Uterus (tissue), 4 donors: Measurements from ENCODE around the gene GAL. TPM values are rescaled to one million over a fixed set of nuclear protein-coding genes. Genes with fewer than 3 reads are reported as not detected.
A peak's percentile ranks its signal among the peaks of the same experiment; 100 is the strongest.

Experiments
- DNase-seq, 2 donors: peaks; one replicate each; pipeline ENCODE4 v3.0.0-alpha.2; 2019 to 2020
- H3K27ac ChIP-seq, 2 donors: fragments of 200-600 bp; sonication (generic); 1 replicate in 1 of 2; 2 replicates in 1 of 2; pipeline ENCODE4 v1.5.1; 2016 to 2018
- H3K27me3 ChIP-seq, 2 donors: fragments of 200-600 bp; sonication (generic); one replicate each; pipeline ENCODE4 v1.5.1; 2018 to 2019; ENCODE audit warnings: control low read depth in 1 of 2
- H3K36me3 ChIP-seq, 2 donors: fragments of 200-600 bp; sonication (generic); one replicate each; pipeline ENCODE4 v1.5.1; 2019; ENCODE audit warnings: control low read depth in 1 of 2
- H3K4me1 ChIP-seq, 2 donors: fragments of 200-600 bp; sonication (generic); one replicate each; pipeline ENCODE4 v1.5.1; 2018 to 2019; ENCODE audit warnings: control low read depth in 1 of 2
- H3K4me3 ChIP-seq, 2 donors: fragments of 200-600 bp; sonication (generic); 1 replicate in 1 of 2; 2 replicates in 1 of 2; pipeline ENCODE4 v1.5.1; 2018 to 2019; ENCODE audit warnings: mild to moderate bottlenecking in 1 of 2
- H3K9me3 ChIP-seq, 2 donors: fragments of 200-600 bp; sonication (generic); one replicate each; pipeline ENCODE4 v1.5.1; 2019; ENCODE audit warnings: control low read depth in 1 of 2
- POLR2A ChIP-seq, 2 donors: fragments of 450-650 bp; IDR thresholded peaks; one replicate each; pipeline ENCODE4 v1.6.1; 2016; ENCODE audit warnings: antibody characterized with exemption in 2 of 2, mild to moderate bottlenecking in 1 of 2, moderate library complexity in 1 of 2
- intact Hi-C: fragments of 100-400 bp; cut with DNase I; formaldehyde crosslinking; loops from one replicate; pipeline ENCODE4 v1.15.1; 2023; ENCODE audit warnings: low total_unique reads
- total RNA-seq, 4 donors: library from RNA; depleted of rRNA in 3 of 4; stranded (reverse); fragments of >200 nt in 3 of 4; gene quantifications; one replicate each; pipeline versions ENCODE4 v1.1.0 to v1.2.4, GENCODE V29; 2014 to 2023
- TF ChIP-seq, protein P1 (sequence below), 4 experiments: fragments of 200-600 bp in 2 of 4; fragments of 450-650 bp in 2 of 4; sonication (generic) in 2 of 4; IDR thresholded peaks; one replicate each; pipeline ENCODE4 v1.5.1; 2016 to 2019; ENCODE audit warnings: antibody characterized with exemption in 4 of 4, mild to moderate bottlenecking in 2 of 4, moderate library complexity in 1 of 4
- donor health status: DM: yes; HTN: yes; CAD: no.

Gene GAL
- total RNA-seq, 4 donors from 2014 or later: 0.41 TPM; not detected in 3

DNA sequence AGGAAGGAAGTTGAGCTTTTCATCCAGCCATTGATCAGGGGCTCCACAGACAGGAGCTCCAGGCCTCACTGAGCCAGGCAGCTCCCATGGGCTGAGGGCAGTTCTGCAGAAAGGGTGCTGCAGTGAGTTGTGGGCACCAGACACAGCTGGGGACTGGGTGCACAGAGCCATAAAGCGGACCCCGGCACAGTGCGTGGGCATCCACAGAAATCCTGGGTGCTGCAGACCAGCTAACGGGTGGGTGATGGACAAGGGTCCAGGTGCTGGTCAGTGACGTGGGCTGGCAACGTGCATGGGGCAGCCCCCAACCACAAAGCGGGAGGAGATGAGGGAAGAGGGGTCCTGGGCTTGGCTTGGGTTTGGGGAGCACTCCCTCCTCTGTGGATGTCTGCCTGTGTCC, 19.4 kb upstream of the GAL start:
- Histone ChIP-seq H3K36me3 (no peaks in the 10 kb centered on the region), H3K4me3 (no peak overlapping the region), H3K27me3 (no peaks in the 10 kb centered on the region), H3K4me1 (no peaks in the 10 kb centered on the region), H3K9me3 (no peaks in the 10 kb centered on the region), H3K27ac (no peak overlapping the region)
- intact Hi-C loops: no loop called here
- no peak for DNase-seq
- TF ChIP-seq POLR2A (IDR thresholded peaks at IDR 0.05): no peak
- TF ChIP-seq, protein P1, sequence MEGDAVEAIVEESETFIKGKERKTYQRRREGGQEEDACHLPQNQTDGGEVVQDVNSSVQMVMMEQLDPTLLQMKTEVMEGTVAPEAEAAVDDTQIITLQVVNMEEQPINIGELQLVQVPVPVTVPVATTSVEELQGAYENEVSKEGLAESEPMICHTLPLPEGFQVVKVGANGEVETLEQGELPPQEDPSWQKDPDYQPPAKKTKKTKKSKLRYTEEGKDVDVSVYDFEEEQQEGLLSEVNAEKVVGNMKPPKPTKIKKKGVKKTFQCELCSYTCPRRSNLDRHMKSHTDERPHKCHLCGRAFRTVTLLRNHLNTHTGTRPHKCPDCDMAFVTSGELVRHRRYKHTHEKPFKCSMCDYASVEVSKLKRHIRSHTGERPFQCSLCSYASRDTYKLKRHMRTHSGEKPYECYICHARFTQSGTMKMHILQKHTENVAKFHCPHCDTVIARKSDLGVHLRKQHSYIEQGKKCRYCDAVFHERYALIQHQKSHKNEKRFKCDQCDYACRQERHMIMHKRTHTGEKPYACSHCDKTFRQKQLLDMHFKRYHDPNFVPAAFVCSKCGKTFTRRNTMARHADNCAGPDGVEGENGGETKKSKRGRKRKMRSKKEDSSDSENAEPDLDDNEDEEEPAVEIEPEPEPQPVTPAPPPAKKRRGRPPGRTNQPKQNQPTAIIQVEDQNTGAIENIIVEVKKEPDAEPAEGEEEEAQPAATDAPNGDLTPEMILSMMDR (IDR thresholded peaks at IDR 0.05): no peak

- no peaks in the 10 kb centered on the region for H3K27me3 ChIP-seq
- DNase-seq: no peak
- intact Hi-C loops: no loop called here
- no peaks in the 10 kb centered on the region for H3K4me1 ChIP-seq
- no peak overlapping the region for H3K27ac ChIP-seq
- no peaks in the 10 kb centered on the region for H3K9me3 ChIP-seq
- no peaks in the 10 kb centered on the region for H3K36me3 ChIP-seq
- no peak overlapping the region for H3K4me3 ChIP-seq
- TF ChIP-seq, protein P1 (IDR thresholded peaks at IDR 0.05): no peak
- no peak for TF ChIP-seq POLR2A (IDR thresholded peaks at IDR 0.05)
Observed at GRCh38 chr11:68665436-68665835, 18.9 kb upstream of the GAL start.

DNA sequence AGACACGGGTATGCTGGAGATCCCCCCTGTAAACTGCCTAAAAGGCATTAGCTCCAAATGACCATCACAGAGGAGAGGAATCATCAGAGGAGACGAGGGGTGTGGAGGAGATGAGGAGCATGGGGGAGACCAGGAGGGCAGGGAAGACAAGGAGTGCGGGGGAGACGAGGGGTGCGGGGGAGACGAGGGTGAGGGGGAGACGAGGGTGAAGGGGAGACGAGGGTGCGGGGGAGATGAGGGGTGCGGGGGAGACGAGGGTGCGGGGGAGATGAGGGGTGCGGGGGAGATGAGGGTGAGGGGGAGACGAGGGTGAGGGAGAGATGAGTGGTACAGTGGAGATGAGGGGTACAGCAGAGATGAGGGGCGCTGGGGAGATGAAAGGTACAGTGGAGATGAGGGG, 17.5 kb upstream of the GAL start:
- Histone ChIP-seq H3K27ac (no peak overlapping the region), H3K9me3 (no peaks in the 10 kb centered on the region), H3K4me3 (no peak overlapping the region), H3K27me3 (no peaks in the 10 kb centered on the region), H3K4me1 (no peaks in the 10 kb centered on the region), H3K36me3 (no peaks in the 10 kb centered on the region)
- DNase-seq: peak in 1 of 2 donors; percentile 47
- TF ChIP-seq, protein P1 (IDR thresholded peaks at IDR 0.05): no peak
- TF ChIP-seq POLR2A (IDR thresholded peaks at IDR 0.05): no peak
- intact Hi-C loops: no loop called here

DNA sequence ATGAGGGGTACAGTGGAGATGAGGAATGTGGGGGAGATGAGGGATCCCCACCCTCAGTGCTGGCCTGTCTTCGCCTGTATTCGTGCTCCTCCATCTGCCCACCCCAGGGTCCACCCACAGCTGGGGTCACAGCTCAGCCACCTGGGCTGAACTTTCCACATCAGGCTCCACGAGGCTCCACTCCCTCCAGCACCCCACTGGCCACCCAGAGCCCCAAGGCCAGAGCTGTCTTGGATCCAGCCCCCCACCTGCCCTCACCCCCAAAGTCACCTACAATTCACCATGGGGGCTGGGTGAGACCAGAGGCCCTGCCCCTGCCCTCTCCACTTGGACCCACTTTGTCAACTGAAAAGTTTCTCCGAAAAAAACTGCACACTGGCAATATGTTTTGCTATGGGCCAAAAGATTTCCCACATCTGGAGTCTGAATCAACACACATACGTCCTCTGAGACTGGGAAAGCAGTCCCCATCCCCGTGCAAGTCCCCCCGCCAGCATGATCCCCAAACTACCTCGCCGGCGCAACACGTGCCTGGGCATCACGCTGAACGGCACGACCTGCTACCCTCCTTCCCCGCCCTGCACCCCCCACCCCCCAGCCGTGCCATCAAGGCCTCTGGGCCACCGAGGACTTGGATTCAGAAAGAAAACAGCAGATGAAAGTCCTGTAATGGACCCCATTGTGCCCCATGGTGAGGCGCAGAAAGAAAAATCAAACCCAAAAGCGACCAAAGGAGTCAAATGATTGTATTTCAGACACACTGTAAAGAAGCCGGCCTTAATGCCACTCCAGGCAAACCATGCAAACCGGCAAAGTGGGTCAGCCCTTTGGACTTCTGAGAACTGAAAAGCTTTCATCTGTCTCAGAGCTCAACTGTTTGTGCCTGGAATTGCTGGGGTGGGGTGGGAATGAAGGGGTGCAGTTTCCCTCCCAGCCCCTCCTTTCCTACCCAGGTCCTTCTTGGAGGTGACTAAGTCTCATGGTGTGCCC, 16.5 kb upstream of the GAL start:
- H3K27me3 ChIP-seq: no peaks in the 10 kb centered on the region
- H3K27ac ChIP-seq: no peak overlapping the region
- no peaks in the 10 kb centered on the region for H3K9me3 ChIP-seq
- no peaks in the 10 kb centered on the region for H3K36me3 ChIP-seq
- H3K4me3 ChIP-seq: no peak overlapping the region
- no peak for DNase-seq
- TF ChIP-seq, protein P1 (IDR thresholded peaks at IDR 0.05): no peak
- TF ChIP-seq POLR2A (IDR thresholded peaks at IDR 0.05): no peak
- H3K4me1 ChIP-seq: no peaks in the 10 kb centered on the region
- intact Hi-C loops: no loop called here

DNA sequence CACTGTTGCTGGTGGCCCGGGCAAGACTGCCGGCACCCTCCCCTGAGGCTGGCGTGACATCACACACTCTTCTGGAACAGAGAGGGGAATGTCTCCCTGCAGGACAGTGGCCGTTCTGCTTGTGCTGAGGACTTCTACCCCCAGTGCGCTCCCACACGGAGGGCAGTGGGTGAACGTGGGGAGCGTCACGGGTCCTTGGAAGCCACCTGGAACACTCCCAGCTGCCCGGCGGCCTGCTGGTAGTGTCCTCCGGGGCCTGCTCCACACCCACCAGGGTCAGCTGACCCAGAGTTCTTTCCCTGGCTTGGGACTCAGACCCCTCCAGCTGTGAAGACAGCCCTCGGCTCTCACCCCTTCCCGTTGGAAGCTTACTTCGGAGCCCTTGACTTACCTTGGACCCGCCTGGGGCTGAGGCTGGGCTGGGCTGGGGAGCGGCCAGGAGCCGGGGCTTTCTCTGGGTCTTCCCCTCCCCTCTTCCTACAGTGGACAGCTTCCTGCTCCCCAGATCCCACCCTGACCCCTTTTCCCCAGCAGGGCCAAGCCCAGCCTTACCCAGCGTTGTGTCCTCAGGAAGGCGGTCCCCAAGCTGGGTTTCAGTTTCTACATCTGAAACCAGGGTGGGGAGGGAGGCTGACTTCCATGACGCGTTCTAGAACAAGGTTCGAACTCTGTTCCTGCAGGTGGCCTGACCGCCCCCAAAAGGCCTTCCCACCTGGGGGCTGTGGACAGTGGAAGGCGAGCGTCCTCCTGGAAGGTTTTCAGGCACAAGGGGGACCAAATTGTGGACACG, 14.8 kb upstream of the GAL start:
- Histone ChIP-seq H3K36me3 (no peaks in the 10 kb centered on the region), H3K4me1 (no peaks in the 10 kb centered on the region), H3K27ac (no peak overlapping the region), H3K9me3 (no peaks in the 10 kb centered on the region), H3K4me3 (no peak overlapping the region), H3K27me3 (no peaks in the 10 kb centered on the region)
- TF ChIP-seq, protein P1 (IDR thresholded peaks at IDR 0.05): no peak
- TF ChIP-seq POLR2A (IDR thresholded peaks at IDR 0.05): no peak
- intact Hi-C loops: no loop called here
- DNase-seq: no peak
